HG02943 (cell line): Measurements from ENCODE around the gene CDKN2B.

ENCODE experiments used
- ATAC-seq: cut with Tn5 transposase; IDR thresholded peaks from one replicate; pipeline ENCODE4 v1.9.1; 2021; ENCODE audit warnings: mild to moderate bottlenecking, low read depth, moderate library complexity; ENCODE audit not compliant: unreplicated experiment

The CDKN2B gene

GRCh38 chr9:22036866-22037626 is 27.9 kb upstream of the CDKN2B start:
- ATAC-seq, result no peak

- ATAC-seq, result no peak
These were observed 26.5 kb upstream of the CDKN2B start for GRCh38 chr9:22035591-22036011.

- no peak for ATAC-seq
These were observed 24.0 kb upstream of the CDKN2B start for GRCh38 chr9:22033012-22033630.

- ATAC-seq, result no peak
These were observed 22.7 kb upstream of the CDKN2B start for GRCh38 chr9:22031655-22032411.

GRCh38 chr9:22030101-22030598 is 21.0 kb upstream of the CDKN2B start:
- no peak for ATAC-seq

GRCh38 chr9:22029231-22029630 is 20.1 kb upstream of the CDKN2B start:
- no peak for ATAC-seq

GRCh38 chr9:22028394-22028793 is 19.3 kb upstream of the CDKN2B start:
- no peak for ATAC-seq

GRCh38 chr9:22026696-22027095 is 17.6 kb upstream of the CDKN2B start:
- no peak for ATAC-seq

GRCh38 chr9:22022396-22022795 is 13.3 kb upstream of the CDKN2B start:
- no peak for ATAC-seq

- no peak for ATAC-seq
These were observed 1.9 kb upstream of the CDKN2B start for GRCh38 chr9:22010866-22011625.

GRCh38 chr9:22009506-22009867 is 382 bp upstream of the CDKN2B start:
- peak; percentile 29 for ATAC-seq

- ATAC-seq, result no peak
These were observed 755 bp downstream of the CDKN2B start for GRCh38 chr9:22008384-22008716.

- no peak for ATAC-seq
These were observed 3.2 kb downstream of the CDKN2B start for GRCh38 chr9:22005702-22006606.

GRCh38 chr9:22005021-22005701 is 3.9 kb downstream of the CDKN2B start:
- no peak for ATAC-seq

GRCh38 chr9:22002038-22002437 is 7.1 kb downstream of the CDKN2B start:
- ATAC-seq, result no peak

- no peak for ATAC-seq
These were observed 11.1 kb downstream of the CDKN2B start for GRCh38 chr9:21998026-21998425.

- ATAC-seq, result no peak
These were observed 11.6 kb downstream of the CDKN2B start for GRCh38 chr9:21997480-21997879.

GRCh38 chr9:21996858-21997257 is 12.2 kb downstream of the CDKN2B start:
- no peak for ATAC-seq

GRCh38 chr9:21996438-21996837 is 12.7 kb downstream of the CDKN2B start:
- no peak for ATAC-seq
